ENCODE data around the gene ROGDI. TPM values are rescaled to one million over a fixed set of nuclear protein-coding genes. Genes with fewer than 3 reads are reported as not detected.

ROGDI gene
- total RNA-seq, 1 experiment from 2014 or later, result 36.4 TPM

GRCh38 chr16:4790261-4790660, 12.2 kb downstream of the ROGDI start:
- Histone ChIP-seq H3K4me2 (ENCODE audit: insufficient read depth, insufficient read length, low read length) (no peak overlapping the region), H3K4ac (ENCODE audit: low read depth, low read length) (no peak overlapping the region), H3T11ph (ENCODE audit: low read length) (no peak overlapping the region), H2BK20ac (ENCODE audit: low read depth, low read length, poor library complexity, severe bottlenecking) (no peak overlapping the region), H3K27ac (ENCODE audit: insufficient read length, low read depth, low read length) (no peak overlapping the region), H3K4me1 (ENCODE audit: insufficient read depth, low read length) (peaks cover 3% of the 10 kb centered on the region; the same call in 1 of the 2 replicates), H3K9me3 (ENCODE audit: control insufficient read depth, low read depth, low read length) (no peaks in the 10 kb centered on the region), H3K79me1 (ENCODE audit: insufficient read depth, low read depth, low read length, poor library complexity, severe bottlenecking) (no peaks in the 10 kb centered on the region), H2BK120ac (ENCODE audit: low read depth, low read length, poor library complexity, severe bottlenecking) (no peak overlapping the region), H3K18ac (ENCODE audit: insufficient read length, low read depth, low read length) (no peak overlapping the region), H4K91ac (ENCODE audit: insufficient read length, low read depth, low read length) (no peak overlapping the region), H3K14ac (ENCODE audit: insufficient read depth, low read length) (no peak overlapping the region), H2AK5ac (ENCODE audit: insufficient read length, low read length) (no peak overlapping the region), H4K5ac (ENCODE audit: insufficient read length, low read depth, low read length) (no peak overlapping the region), H3K9ac (ENCODE audit: extremely low read depth, insufficient read length, low read length) (no peak overlapping the region), H4K20me1 (ENCODE audit: control insufficient read depth, insufficient read depth, insufficient read length) (no peaks in the 10 kb centered on the region), H4K8ac (replicated peaks; ENCODE audit: insufficient read length, low read depth, low read length) (no peak overlapping the region), H3K27me3 (ENCODE audit: insufficient read depth, low read length) (no peaks in the 10 kb centered on the region), H3K79me2 (ENCODE audit: insufficient read depth, low read length) (no peaks in the 10 kb centered on the region), H2BK15ac (ENCODE audit: low read depth, low read length) (no peak overlapping the region), H2BK5ac (ENCODE audit: insufficient read length, low read length) (no peak overlapping the region), H3K23ac (ENCODE audit: insufficient read length, low read depth, low read length) (no peak overlapping the region), H3K56ac (ENCODE audit: insufficient read length, low read depth, low read length) (no peak overlapping the region), H2AFZ (ENCODE audit: low read length) (no peak overlapping the region), H2BK12ac (ENCODE audit: insufficient read length, low read depth, low read length) (no peak overlapping the region), H3K23me2 (ENCODE audit: insufficient read length, low read depth, low read length, poor library complexity, severe bottlenecking) (no peaks in the 10 kb centered on the region)
- Mint-ChIP-seq H3K27me3 (ENCODE audit: low read depth) (no peaks in the 10 kb centered on the region; the same call in 1 of the 2 replicates), H3K4me1 (peaks cover 15 to 19% of the 10 kb centered on the region in 2 experiments), H3K9me3 (no peaks in the 10 kb centered on the region), H3K36me3 (ENCODE audit: insufficient read depth in 1 of 3, low read depth in 3 of 3) (no peaks in the 10 kb centered on the region), H3K27ac (no peak overlapping the region), H3K4me3 (no peak overlapping the region; a peak in 1 of 5 replicates)
- no peak for TF ChIP-seq CTCF (conservative IDR thresholded peaks at IDR 0.05)
- no peak for DNase-seq
- WGBS (ENCODE audit: extremely low coverage, insufficient read length, low lambda C conversion rate), result no CpG with 5 or more reads among the region's 10 CpGs
